ENCODE measurements around the gene TBL1XR1. TPM values are rescaled to one million over a fixed set of nuclear protein-coding genes. Genes with fewer than 3 reads are reported as not detected.

TBL1XR1 gene
- total RNA-seq, 1 experiment from 2014 or later: 119 TPM

DNA sequence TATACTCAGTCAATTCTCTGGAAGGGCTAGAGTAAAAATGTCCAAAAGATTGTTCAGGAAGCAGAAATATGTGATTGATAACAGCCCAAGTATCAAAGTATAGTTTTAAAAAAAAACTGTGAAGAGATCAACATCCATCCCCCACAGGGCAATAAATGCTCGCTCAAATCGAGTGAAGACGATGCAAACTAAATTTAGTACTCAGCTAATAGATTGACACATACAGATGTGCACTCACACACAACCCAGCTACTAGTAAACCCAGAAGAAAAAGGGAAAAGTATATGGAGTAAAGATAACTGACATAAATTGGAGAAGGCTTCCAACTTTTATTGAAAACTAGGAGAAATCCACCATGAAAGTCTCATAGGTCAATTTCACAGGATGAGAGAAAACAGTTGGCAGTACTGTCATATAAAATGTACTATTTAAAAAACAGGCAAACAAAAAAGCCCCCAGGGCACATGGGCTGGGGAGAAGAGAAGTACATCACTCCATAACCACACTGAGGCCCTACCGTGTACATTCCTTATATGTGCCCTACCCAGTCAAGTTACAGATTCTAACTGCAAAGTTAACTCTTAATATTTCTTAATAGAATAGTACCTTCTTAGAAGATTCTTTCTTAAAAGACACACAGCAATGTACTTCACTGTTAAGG, 125.7 kb downstream of the TBL1XR1 start:
- DNase-seq: no peak
- Histone ChIP-seq H3K27me3 (ENCODE audit: control insufficient read depth, insufficient read depth, low read length) (no peaks in the 10 kb centered on the region), H3K4me3 (ENCODE audit: insufficient read depth, low read depth, low read length) (no peak overlapping the region), H3K36me3 (replicated peaks; ENCODE audit: control insufficient read depth, insufficient read depth, low read length) (no peaks in the 10 kb centered on the region)

DNA sequence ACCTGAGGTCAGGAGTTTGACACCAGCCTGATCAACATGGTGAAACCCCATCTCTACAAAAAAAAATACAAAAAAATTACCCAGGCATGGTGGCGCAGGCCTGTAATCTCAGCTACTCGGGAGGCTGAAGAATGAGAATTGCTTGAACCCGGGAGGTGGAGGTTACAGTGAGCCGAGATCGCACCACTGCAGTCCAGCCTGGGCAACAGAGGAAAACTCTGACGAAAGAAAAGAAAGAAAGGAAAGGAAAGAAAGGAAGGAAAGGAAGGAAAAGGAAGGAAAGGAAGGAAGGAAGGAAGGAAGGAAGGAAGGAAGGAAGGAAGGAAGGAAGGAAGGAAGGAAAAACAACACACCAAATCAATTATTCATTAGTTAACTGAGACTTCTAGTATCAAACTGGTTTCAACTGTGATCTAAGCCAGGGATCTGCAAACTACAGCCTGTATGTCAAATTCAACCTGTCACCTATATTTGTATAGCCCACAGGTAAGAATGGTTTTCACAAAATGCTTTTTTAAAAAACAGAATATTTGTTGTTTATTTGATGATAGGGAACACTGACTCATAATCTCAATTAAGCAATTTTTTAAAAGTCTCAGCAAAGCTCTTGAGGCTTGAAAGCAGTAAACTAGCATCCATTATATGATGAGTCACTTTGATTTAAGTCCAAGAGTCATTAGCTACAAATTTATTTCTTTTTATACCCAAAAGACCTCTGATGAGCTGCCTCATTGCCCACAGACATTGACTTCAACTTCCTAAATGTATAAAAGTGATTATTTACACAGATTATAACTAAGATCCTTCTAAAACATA, 127.6 kb downstream of the TBL1XR1 start:
- H3K27me3 ChIP-seq (ENCODE audit: control insufficient read depth, insufficient read depth, low read length): no peaks in the 10 kb centered on the region
- H3K36me3 ChIP-seq (replicated peaks; ENCODE audit: control insufficient read depth, insufficient read depth, low read length): no peaks in the 10 kb centered on the region
- no peak for DNase-seq
- H3K4me3 ChIP-seq (ENCODE audit: insufficient read depth, low read depth, low read length): no peak overlapping the region

DNA sequence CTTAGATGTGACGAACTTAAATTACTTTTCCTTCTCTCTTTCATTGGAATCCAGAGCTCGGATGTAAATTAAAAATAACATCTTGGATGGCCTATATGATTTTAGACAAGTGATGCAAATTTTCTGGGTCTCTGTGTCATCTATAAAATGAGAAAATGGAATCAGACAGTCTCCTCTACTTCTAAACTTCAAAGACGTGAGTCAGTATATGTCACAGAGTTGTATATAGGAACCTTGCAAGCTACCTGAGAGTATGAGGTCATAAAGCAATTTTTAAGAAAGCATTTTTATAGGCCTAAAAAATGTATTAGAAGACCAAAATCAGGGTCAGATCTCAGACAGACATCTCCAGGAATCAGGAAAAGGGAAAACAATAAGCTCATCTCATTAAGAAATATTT, 128.3 kb downstream of the TBL1XR1 start:
- Histone ChIP-seq H3K4me3 (ENCODE audit: insufficient read depth, low read depth, low read length) (no peak overlapping the region), H3K27me3 (ENCODE audit: control insufficient read depth, insufficient read depth, low read length) (no peaks in the 10 kb centered on the region), H3K36me3 (replicated peaks; ENCODE audit: control insufficient read depth, insufficient read depth, low read length) (no peaks in the 10 kb centered on the region)
- no peak for DNase-seq

DNA sequence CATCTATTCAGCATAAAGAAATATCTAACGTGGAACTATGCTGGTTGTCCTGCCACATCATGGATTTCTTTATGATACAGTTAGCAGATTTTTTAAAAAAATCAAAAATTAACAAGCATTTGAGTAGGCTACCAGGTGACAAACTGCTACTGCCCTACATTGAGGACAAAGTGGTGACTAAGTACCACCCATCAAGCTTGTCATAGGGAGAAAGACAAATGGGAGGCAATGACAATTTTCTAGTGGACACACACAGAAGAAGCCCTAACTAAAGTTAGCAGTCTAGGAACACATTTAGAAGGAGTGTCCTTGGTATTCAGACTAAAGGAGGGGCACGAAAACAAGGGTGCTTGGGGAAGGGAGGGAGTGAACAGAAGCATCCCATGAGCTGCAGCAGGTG, 131.2 kb downstream of the TBL1XR1 start:
- Histone ChIP-seq H3K27me3 (ENCODE audit: control insufficient read depth, insufficient read depth, low read length) (no peaks in the 10 kb centered on the region), H3K4me3 (ENCODE audit: insufficient read depth, low read depth, low read length) (no peak overlapping the region), H3K36me3 (replicated peaks; ENCODE audit: control insufficient read depth, insufficient read depth, low read length) (no peaks in the 10 kb centered on the region)
- DNase-seq: no peak

DNA sequence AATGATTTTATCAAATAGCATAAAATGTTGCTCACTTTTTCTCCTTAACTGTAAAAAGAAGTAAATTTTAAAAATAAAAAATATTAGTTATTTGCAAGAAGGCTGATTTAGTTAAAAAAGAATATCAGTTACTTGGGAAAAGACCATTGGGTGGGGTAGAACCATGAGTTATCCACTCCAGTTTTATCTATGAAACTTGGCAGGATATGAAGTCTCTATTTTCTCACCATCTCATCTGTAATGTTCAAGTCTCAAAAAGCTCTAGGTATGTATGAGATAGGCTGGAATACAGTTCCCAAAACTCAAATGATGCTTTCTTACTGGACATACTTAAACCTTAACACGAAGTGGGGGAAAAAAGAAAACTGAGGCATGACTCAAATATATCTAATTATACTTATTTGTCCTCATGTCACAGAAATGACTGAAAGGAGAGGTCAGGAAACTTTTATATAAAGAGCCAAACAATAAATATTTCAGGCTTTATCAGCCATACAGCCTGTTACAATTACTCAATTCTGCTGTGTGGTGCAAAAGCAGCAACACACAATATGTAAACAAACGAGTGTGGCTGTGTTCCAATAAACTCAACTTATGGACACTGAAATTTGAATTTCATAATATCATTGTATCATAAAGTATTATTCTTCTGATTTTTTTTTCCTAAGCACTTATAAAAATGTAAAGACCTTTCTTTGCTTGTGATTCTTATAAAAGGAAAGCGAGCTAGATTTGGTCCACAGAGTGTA, 131.8 kb downstream of the TBL1XR1 start:
- DNase-seq: no peak
- Histone ChIP-seq H3K27me3 (ENCODE audit: control insufficient read depth, insufficient read depth, low read length) (no peaks in the 10 kb centered on the region), H3K4me3 (ENCODE audit: insufficient read depth, low read depth, low read length) (no peak overlapping the region), H3K36me3 (replicated peaks; ENCODE audit: control insufficient read depth, insufficient read depth, low read length) (no peaks in the 10 kb centered on the region)

DNA sequence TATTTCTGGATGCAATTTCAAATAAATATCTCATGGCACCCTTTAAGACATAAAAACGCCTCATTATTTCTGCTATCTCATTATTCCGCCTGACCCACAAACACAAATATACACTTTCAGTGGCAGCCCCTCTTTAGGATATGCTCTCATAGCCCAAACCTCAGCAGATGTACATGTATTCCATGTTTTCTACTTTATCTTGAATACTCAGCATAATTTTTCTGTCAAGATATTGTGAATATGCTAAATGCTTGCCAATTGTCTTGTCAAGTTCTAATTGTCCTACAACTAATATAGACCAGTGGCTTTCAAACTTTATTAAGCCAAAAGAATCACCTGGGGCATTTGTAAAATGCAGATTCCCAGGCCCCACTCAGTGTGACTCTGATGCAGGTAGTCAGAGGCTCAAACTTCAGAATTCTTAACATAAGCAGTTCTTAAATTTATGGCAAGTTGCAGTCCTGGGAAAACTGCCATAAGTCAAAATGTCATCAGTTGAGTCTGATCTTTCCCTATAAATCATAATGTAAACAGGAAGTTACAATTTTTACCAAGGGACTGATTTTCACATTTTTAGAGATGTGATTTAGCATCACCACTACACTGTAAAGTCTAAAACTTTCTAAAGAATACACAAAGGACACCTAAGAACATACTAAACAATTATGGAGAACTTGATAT, 135.1 kb downstream of the TBL1XR1 start:
- no peak for DNase-seq
- Histone ChIP-seq H3K4me3 (ENCODE audit: insufficient read depth, low read depth, low read length) (no peak overlapping the region), H3K27me3 (ENCODE audit: control insufficient read depth, insufficient read depth, low read length) (no peaks in the 10 kb centered on the region), H3K36me3 (replicated peaks; ENCODE audit: control insufficient read depth, insufficient read depth, low read length) (no peaks in the 10 kb centered on the region)

DNA sequence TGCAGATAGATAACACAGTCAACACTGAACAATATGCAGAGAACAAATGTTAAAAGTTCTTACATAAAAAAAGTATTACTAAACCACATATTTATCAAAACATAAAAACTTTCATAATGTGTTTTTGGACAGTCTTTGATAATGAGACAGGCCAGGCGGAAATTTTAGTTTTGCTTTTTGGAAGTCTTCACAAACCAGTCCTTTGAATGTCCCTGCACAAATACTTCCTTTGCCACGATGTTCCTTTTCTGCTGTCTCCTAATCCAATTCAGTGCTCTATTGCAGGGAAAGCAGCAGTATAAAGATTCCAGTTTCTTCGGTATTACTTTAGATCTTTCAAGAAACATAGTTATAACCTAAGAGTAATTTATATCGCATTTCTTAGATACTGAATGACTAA, 135.9 kb downstream of the TBL1XR1 start:
- Histone ChIP-seq H3K36me3 (replicated peaks; ENCODE audit: control insufficient read depth, insufficient read depth, low read length) (no peaks in the 10 kb centered on the region), H3K27me3 (ENCODE audit: control insufficient read depth, insufficient read depth, low read length) (no peaks in the 10 kb centered on the region), H3K4me3 (ENCODE audit: insufficient read depth, low read depth, low read length) (no peak overlapping the region)
- DNase-seq: no peak

DNA sequence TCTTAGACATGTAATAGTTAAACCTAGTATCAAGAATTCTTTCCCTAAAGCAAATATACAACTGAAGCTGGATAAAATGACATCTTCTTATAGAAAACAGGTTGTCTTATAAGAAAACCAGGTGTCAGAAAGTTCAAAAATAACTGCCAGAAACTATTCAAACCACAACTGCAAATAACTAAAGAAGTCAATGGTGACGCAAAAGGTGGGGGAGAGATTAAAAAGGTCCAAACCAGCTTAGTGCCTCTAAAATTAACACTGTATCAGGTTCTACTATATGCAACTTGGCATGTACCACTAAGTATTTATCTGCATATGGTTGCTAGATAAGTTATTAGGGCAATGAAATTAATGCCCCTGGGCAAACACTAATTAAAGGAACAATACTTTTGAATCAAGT, 136.8 kb downstream of the TBL1XR1 start:
- Histone ChIP-seq H3K4me3 (ENCODE audit: insufficient read depth, low read depth, low read length) (no peak overlapping the region), H3K27me3 (ENCODE audit: control insufficient read depth, insufficient read depth, low read length) (no peaks in the 10 kb centered on the region), H3K36me3 (replicated peaks; ENCODE audit: control insufficient read depth, insufficient read depth, low read length) (no peaks in the 10 kb centered on the region)
- no peak for DNase-seq

DNA sequence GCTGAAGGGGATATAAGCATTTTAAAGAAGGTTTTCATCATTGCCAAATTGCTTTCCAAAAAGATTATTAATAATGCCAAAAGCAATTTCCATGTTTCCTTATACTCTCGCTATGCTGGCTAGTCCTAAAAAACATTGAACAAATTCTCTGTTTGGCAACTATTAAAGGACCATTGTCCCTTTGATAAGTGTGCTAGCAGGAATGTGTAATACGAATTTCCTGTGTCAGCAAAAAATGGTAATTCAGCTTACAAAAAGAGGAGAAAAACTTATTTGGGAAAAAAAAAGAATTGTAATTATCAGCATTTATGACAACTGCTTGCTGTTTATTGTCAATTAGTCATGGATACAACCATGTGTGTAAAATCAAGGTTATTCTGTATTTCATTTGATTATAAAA, 138.6 kb downstream of the TBL1XR1 start:
- Histone ChIP-seq H3K27me3 (ENCODE audit: control insufficient read depth, insufficient read depth, low read length) (no peaks in the 10 kb centered on the region), H3K36me3 (replicated peaks; ENCODE audit: control insufficient read depth, insufficient read depth, low read length) (no peaks in the 10 kb centered on the region), H3K4me3 (ENCODE audit: insufficient read depth, low read depth, low read length) (no peak overlapping the region)
- no peak for DNase-seq

DNA sequence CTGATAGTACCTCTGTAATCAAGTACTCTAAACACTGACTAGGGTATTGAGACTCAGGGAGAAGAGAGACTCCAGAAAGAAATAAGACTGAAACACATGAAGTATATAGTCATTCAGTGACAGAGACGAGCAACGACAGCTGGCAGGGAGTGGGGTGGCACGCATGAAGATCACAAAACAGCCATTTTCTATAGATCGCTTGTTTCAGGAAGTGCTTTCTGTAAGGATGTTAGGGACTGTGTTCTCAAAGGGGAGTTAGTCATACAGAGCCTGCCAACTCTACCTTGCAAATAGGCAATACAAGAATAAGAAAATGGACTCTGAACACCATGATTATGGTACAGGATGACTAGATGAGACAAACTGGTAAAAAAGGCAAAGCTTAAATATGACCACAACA, 139.5 kb downstream of the TBL1XR1 start:
- Histone ChIP-seq H3K27me3 (ENCODE audit: control insufficient read depth, insufficient read depth, low read length) (no peaks in the 10 kb centered on the region), H3K36me3 (replicated peaks; ENCODE audit: control insufficient read depth, insufficient read depth, low read length) (no peaks in the 10 kb centered on the region), H3K4me3 (ENCODE audit: insufficient read depth, low read depth, low read length) (no peak overlapping the region)
- no peak for DNase-seq

DNA sequence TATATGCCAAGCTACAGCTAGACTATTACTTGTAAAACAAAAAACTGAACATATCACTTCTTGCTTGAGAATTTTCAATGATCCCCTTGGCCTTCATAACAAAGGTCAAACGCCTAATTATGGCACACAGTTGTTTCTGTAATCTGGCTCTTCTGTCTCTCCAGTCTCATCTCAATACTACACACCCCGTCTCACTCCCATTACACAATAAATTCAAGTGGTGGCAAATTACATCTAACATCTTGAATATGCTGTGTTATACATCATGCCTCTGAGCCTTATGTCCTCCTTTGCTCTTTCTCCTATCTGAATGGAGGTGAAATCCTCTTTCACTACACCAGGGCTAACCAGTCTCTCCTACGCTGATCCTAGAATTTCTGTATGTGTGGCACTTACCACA, 140.4 kb downstream of the TBL1XR1 start:
- no peak for DNase-seq
- Histone ChIP-seq H3K4me3 (ENCODE audit: insufficient read depth, low read depth, low read length) (no peak overlapping the region), H3K27me3 (ENCODE audit: control insufficient read depth, insufficient read depth, low read length) (no peaks in the 10 kb centered on the region)

DNA sequence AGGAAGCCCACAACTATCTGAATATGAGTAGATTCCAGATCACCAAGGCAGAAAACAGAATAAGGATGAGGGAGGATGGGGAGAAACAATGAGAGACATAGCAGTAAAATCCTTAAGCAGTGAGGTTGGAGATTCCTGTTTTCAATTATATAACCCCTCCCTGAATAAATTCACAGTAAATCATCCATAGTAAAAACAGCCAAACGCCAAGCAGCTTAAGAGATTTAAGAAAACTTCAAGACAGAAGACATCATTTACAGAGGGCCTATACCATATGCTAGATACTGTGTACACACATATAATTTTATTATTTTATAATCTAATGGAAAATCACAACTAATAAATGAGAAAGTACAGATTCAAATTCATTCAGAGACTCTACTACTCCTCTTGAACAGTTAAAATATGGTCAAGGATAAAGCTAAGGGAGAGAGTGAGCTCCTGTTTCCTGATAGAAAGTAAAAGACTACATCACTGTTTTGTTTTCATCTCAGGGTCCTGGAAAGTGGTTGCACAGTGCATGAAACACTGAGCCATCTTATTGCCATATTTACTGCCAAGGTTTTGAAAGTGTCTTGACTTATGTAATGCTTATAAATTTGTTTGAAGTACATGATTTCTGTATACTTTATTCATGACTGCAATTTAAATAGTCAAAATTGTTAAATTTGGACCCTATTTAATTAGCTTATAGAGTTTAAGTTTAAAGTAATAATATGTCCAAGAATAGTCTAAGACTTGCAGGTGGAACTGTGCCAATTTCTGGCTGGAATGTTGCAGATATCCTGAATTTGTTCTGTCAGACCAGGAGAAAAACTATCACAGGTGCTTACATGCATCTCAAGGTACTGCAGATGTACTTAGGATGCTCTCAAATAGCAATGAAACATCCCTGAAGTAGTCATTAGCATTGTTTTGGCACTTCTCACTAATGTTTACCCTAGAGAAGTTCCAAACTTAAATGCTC, 141.4 kb downstream of the TBL1XR1 start:
- Histone ChIP-seq H3K27me3 (ENCODE audit: control insufficient read depth, insufficient read depth, low read length) (no peaks in the 10 kb centered on the region), H3K36me3 (replicated peaks; ENCODE audit: control insufficient read depth, insufficient read depth, low read length) (peaks cover 2% of the 10 kb centered on the region; the same call in 1 of the 2 replicates), H3K4me3 (ENCODE audit: insufficient read depth, low read depth, low read length) (no peak overlapping the region)
- no peak for DNase-seq

More for the DNA sequence above, 140.4 kb downstream of the TBL1XR1 start:
- no peaks in the 10 kb centered on the region for H3K36me3 ChIP-seq (replicated peaks; ENCODE audit: control insufficient read depth, insufficient read depth, low read length)

DNA sequence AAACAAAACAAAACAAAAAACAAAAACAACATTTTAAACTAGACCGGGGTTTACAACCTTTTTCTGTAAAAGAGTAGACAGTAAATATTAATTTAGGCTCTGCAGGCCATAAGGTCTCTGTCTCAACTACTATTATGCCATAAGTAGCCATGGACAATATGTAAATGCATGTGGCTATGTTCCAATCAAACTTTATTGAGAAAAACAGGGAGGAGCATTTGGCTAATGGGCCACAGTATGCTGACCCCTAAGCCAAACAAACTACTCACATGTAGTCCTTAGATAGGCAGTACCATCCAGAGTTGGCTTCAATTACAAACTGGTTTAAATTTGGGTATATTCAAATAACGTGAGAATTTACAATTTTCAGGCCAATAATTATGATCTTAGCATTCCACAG, 144.2 kb downstream of the TBL1XR1 start:
- peaks cover 7% of the 10 kb centered on the region for H3K36me3 ChIP-seq (replicated peaks; ENCODE audit: control insufficient read depth, insufficient read depth, low read length)
- no peak for DNase-seq
- H3K4me3 ChIP-seq (ENCODE audit: insufficient read depth, low read depth, low read length): no peak overlapping the region
- no peaks in the 10 kb centered on the region for H3K27me3 ChIP-seq (ENCODE audit: control insufficient read depth, insufficient read depth, low read length)

Data from H7 (cell line).